MCF 10A (cell line): ENCODE results near the gene ERP44. TPM values are rescaled to one million over a fixed set of nuclear protein-coding genes. Genes with fewer than 3 reads are reported as not detected.

Source experiments
- BruUV-seq: library from RNA; stranded (reverse); fragments of 400-500 nt; replicated peaks from 2 replicates; lab custom pipeline; 2021; lab: Mats Ljungman, UMichigan
- CTCF ChIA-PET: fragments of 300-600 bp; sonication (Branson Sonifier 250); formaldehyde crosslinking; extraction: SDS; loops from one replicate; lab custom pipeline; 2021; ENCODE audit warnings: antibody characterized with exemption, inconsistent platforms; lab: Yijun Ruan, JAX
- POLR2A ChIA-PET: fragments of 300-600, 350-650 bp; sonication (Branson Sonifier 250); formaldehyde crosslinking; extraction: SDS; loops from one replicate; lab custom pipeline; 2020; ENCODE audit warnings: antibody characterized with exemption, inconsistent platforms; lab: Yijun Ruan, JAX
- DNase-seq: peaks from one replicate; pipeline ENCODE4 v3.0.0-alpha.2; 2018; ENCODE audit not compliant: unreplicated experiment
- H3K27ac Mint-ChIP-seq: one replicate; pipeline ENCODE4 v1.8.0; 2022; ENCODE audit warnings: mild to moderate bottlenecking, low read depth, mixed read lengths; ENCODE audit not compliant: unreplicated experiment
- H3K27me3 Mint-ChIP-seq: one replicate; pipeline ENCODE4 v1.8.0; 2022; ENCODE audit warnings: mixed read lengths; ENCODE audit not compliant: insufficient read depth, unreplicated experiment
- H3K36me3 Mint-ChIP-seq: one replicate; pipeline ENCODE4 v1.8.0; 2022; ENCODE audit warnings: mild to moderate bottlenecking, moderate library complexity, mixed read lengths; ENCODE audit not compliant: insufficient read depth, unreplicated experiment
- H3K4me1 Mint-ChIP-seq: one replicate; pipeline ENCODE4 v1.8.0; 2022; ENCODE audit warnings: mixed read lengths; ENCODE audit not compliant: insufficient read depth, unreplicated experiment
- H3K4me3 Mint-ChIP-seq: one replicate; pipeline ENCODE4 v1.8.0; 2022; ENCODE audit warnings: mild to moderate bottlenecking, moderate library complexity, mixed read lengths; ENCODE audit not compliant: unreplicated experiment
- H3K9me3 Mint-ChIP-seq: one replicate; pipeline ENCODE4 v1.8.0; 2022; ENCODE audit warnings: mixed read lengths; ENCODE audit not compliant: unreplicated experiment
- CTCF ChIP-seq: fragments of 200-600 bp; IDR thresholded peaks from one replicate; pipeline ENCODE4 v1.8.0; 2022; ENCODE audit warnings: antibody characterized with exemption, mild to moderate bottlenecking; ENCODE audit not compliant: unreplicated experiment
- intact Hi-C: fragments of 100-400 bp; cut with micrococcal nuclease; formaldehyde crosslinking; loops from 2 replicates; pipeline ENCODE4 v1.14.1; 2022
- total RNA-seq: library from RNA; stranded (reverse); gene quantifications from 2 replicates; pipeline ENCODE4 v1.2.3, GENCODE V29; 2022

The ERP44 gene
- total RNA-seq, 1 experiment from 2014 or later, result 26.3 TPM

DNA sequence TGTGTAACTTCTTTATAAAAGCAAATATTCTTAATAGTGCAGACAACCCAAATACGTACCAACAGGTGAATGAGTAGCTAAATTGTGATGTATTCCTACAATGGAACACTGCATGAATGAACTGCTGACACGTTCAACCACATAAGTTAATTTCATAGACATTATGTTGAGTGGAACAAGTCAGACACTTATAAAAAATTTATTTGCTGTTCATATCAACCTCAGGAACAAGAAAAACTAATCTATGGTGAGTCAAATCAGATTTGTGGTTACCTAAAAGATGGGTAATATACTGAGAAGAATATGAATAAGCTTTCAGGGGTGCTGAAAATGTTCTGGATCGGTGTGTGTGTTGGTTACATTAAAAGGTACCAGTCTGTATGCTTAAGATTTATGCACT is 35.9 kb upstream of the ERP44 start:
- intact Hi-C loops, result no loop called here
- H3K4me1 Mint-ChIP-seq, result no peaks in the 10 kb centered on the region
- no peaks in the 10 kb centered on the region for H3K27me3 Mint-ChIP-seq
- no peaks in the 10 kb centered on the region for H3K9me3 Mint-ChIP-seq
- BruUV-seq, result no TSS peak
- POLR2A ChIA-PET, result no interaction called here
- no peak for DNase-seq
- no peak overlapping the region for H3K27ac Mint-ChIP-seq
- peaks cover 20% of the 10 kb centered on the region for H3K36me3 Mint-ChIP-seq
- no peak for TF ChIP-seq CTCF
- H3K4me3 Mint-ChIP-seq, result no peak overlapping the region
- CTCF ChIA-PET, result no interaction called here

- no TSS peak for BruUV-seq
- DNase-seq, result no peak
- no peak for TF ChIP-seq CTCF
- H3K4me1 Mint-ChIP-seq, result no peaks in the 10 kb centered on the region
- H3K36me3 Mint-ChIP-seq, result peaks cover 38% of the 10 kb centered on the region
- no peak overlapping the region for H3K4me3 Mint-ChIP-seq
- POLR2A ChIA-PET, result no interaction called here
- no peak overlapping the region for H3K27ac Mint-ChIP-seq
- no peaks in the 10 kb centered on the region for H3K27me3 Mint-ChIP-seq
- intact Hi-C loops, result no loop called here
- CTCF ChIA-PET, result interaction anchor here (0.8 kb wide), 1 partner anchor 85 kb away, joined by 3 read pairs; no protein-coding TSS in a partner anchor
- no peaks in the 10 kb centered on the region for H3K9me3 Mint-ChIP-seq
Measured at GRCh38 chr9:100131875-100132430, 33.2 kb upstream of the ERP44 start.

DNA sequence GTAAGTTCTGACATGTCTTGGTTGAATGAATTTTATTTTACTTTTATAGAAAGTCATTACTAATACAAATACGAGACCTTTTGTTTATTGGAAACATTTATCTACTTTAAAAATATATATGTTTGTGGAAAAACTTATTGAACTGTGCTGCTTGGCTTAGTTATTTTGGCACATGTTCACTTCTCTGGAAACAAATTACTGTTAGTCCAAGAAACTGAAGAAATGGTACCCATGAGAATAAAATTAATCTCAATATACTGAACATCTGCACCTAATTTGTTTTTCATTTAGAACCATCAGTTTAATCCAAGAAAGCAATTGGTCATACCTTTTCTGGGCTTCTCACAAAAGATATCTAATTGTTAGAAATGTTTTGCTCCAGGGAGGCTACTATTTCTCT is 32.4 kb upstream of the ERP44 start:
- CTCF ChIA-PET, result interaction anchor here (0.6 to 1.0 kb wide), 3 partner anchors 60 to 217 kb away, joined by 3 read pairs; no protein-coding TSS in a partner anchor
- Mint-ChIP-seq H3K27me3 (no peaks in the 10 kb centered on the region), H3K4me3 (no peak overlapping the region), H3K9me3 (no peaks in the 10 kb centered on the region), H3K4me1 (no peaks in the 10 kb centered on the region), H3K36me3 (peaks cover 43% of the 10 kb centered on the region), H3K27ac (no peak overlapping the region)
- DNase-seq, result no peak
- TF ChIP-seq CTCF, result no peak
- BruUV-seq, result no TSS peak
- POLR2A ChIA-PET, result no interaction called here
- intact Hi-C loops, result no loop called here

- Mint-ChIP-seq H3K9me3 (no peaks in the 10 kb centered on the region), H3K4me1 (no peaks in the 10 kb centered on the region), H3K36me3 (peaks cover 48% of the 10 kb centered on the region), H3K4me3 (no peak overlapping the region), H3K27me3 (no peaks in the 10 kb centered on the region), H3K27ac (no peak overlapping the region)
- no peak for TF ChIP-seq CTCF
- intact Hi-C loops, result no loop called here
- DNase-seq, result no peak
- POLR2A ChIA-PET, result no interaction called here
- CTCF ChIA-PET, result interaction anchor here (0.7 kb wide), 1 partner anchor 113 kb away, joined by 3 read pairs; no protein-coding TSS in a partner anchor
- no TSS peak for BruUV-seq
Measured at GRCh38 chr9:100129772-100130171, 31.0 kb upstream of the ERP44 start.
